ENCODE data around the gene RPL22L1.

GRCh38 chr3:170889630-170890029 is 19.6 kb upstream of the RPL22L1 start:
- no peak for TF ChIP-seq CTCF (conservative IDR thresholded peaks at IDR 0.05; ENCODE audit: low read depth, low read length)
- no peak for TF ChIP-seq RCOR1 (IDR thresholded peaks at IDR 0.05; ENCODE audit: insufficient replicate concordance, low read length)
- TF ChIP-seq RAD21 (IDR thresholded peaks at IDR 0.05; ENCODE audit: low read length), result no peak
- no peak for TF ChIP-seq MAZ (IDR thresholded peaks at IDR 0.05; ENCODE audit: borderline replicate concordance, low read depth, low read length)
- TF ChIP-seq CHD1 (IDR thresholded peaks at IDR 0.05; ENCODE audit: low read depth, low read length), result no peak
- TF ChIP-seq POLR2A (IDR thresholded peaks at IDR 0.05; ENCODE audit: low read depth, low read length), result no peak
- TF ChIP-seq RFX5 (IDR thresholded peaks at IDR 0.05; ENCODE audit: low read depth, low read length), result no peak
- no peak for TF ChIP-seq ELK1 (IDR thresholded peaks at IDR 0.05; ENCODE audit: borderline replicate concordance, low read depth, low read length)
- TF ChIP-seq SMC3 (IDR thresholded peaks at IDR 0.05; ENCODE audit: low read depth, low read length), result no peak
